ENCODE data around the gene ZNF512.
"Not testable (repeated sequence)": the region's sequence is repeated elsewhere in the genome, so short reads cannot be mapped to it uniquely, and the experiment has no call there.

Gene ZNF512, protein sequence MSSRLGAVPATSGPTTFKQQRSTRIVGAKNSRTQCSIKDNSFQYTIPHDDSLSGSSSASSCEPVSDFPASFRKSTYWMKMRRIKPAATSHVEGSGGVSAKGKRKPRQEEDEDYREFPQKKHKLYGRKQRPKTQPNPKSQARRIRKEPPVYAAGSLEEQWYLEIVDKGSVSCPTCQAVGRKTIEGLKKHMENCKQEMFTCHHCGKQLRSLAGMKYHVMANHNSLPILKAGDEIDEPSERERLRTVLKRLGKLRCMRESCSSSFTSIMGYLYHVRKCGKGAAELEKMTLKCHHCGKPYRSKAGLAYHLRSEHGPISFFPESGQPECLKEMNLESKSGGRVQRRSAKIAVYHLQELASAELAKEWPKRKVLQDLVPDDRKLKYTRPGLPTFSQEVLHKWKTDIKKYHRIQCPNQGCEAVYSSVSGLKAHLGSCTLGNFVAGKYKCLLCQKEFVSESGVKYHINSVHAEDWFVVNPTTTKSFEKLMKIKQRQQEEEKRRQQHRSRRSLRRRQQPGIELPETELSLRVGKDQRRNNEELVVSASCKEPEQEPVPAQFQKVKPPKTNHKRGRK

DNA sequence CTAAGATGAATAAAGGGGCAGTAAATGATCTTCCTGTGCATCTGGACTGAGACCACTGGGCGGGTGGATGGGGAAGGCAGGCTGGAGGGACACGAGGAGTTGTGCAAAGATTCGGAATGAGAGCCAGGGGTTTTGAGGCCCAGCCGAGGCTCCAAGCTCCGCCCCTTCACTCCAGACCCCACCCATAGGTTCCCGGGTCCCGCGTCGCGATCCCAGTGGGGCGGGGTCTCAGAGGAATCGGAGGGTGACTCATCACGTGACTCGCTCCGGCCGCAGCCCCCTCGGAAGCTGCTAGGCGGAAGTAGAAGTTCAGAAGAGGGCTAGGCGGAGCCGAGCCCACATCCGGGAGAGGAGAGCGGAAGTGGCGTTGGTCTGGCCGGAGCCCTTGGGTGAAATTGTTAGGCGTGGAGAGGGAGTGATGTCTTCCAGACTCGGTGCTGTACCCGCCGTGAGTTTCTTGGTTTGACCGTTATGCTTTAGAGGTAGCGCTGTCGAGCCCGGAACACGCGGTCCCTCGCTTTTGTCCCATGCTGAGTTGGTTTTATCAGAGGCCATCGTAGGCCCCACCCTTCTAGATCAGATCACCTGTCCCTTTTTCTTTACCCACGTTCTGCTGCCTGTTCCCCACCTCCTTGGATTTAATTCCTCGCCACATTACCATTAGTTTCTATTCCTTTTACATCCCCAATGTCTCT, at the start of gene ZNF512:
Gene ZNF512, plus strand, starts transcription at position 348 of the 695 bp plus-strand sequence. Its CDS starts 71 bp downstream, at position 419.
- H4K20me1 ChIP-seq (ENCODE audit: insufficient read depth) = no peaks in the 10 kb centered on the region; the same call in 1 of the 2 replicates
- H3K9ac ChIP-seq = peak within 1 kb of the TSS; percentile 51
- no peaks in the 10 kb centered on the region for H3K36me3 ChIP-seq (ENCODE audit: insufficient read depth)
- H2AFZ ChIP-seq (ENCODE audit: low read depth) = peak within 1 kb of the TSS; percentile 83
- H3K79me2 ChIP-seq (ENCODE audit: insufficient read depth, low read depth) = peaks cover 48% of the 10 kb centered on the region
- peak within 1 kb of the TSS; percentile 34 for H3K27ac ChIP-seq
- peak within 1 kb of the TSS; percentile 50 for H3K4me2 ChIP-seq
- H3K27me3 ChIP-seq (ENCODE audit: insufficient read depth, low read depth) = no peaks in the 10 kb centered on the region
- peaks cover 26% of the 10 kb centered on the region for H3K4me1 ChIP-seq (ENCODE audit: low read depth, poor library complexity, severe bottlenecking)
- TF ChIP-seq, protein P1, sequence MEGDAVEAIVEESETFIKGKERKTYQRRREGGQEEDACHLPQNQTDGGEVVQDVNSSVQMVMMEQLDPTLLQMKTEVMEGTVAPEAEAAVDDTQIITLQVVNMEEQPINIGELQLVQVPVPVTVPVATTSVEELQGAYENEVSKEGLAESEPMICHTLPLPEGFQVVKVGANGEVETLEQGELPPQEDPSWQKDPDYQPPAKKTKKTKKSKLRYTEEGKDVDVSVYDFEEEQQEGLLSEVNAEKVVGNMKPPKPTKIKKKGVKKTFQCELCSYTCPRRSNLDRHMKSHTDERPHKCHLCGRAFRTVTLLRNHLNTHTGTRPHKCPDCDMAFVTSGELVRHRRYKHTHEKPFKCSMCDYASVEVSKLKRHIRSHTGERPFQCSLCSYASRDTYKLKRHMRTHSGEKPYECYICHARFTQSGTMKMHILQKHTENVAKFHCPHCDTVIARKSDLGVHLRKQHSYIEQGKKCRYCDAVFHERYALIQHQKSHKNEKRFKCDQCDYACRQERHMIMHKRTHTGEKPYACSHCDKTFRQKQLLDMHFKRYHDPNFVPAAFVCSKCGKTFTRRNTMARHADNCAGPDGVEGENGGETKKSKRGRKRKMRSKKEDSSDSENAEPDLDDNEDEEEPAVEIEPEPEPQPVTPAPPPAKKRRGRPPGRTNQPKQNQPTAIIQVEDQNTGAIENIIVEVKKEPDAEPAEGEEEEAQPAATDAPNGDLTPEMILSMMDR (conservative IDR thresholded peaks at IDR 0.05; ENCODE audit: low read depth, low read length) = no peak
- H3K4me3 ChIP-seq (IDR thresholded peaks at IDR 0.05; ENCODE audit: insufficient read depth, low read depth, low read length) = peak within 1 kb of the TSS; percentile 95

DNA sequence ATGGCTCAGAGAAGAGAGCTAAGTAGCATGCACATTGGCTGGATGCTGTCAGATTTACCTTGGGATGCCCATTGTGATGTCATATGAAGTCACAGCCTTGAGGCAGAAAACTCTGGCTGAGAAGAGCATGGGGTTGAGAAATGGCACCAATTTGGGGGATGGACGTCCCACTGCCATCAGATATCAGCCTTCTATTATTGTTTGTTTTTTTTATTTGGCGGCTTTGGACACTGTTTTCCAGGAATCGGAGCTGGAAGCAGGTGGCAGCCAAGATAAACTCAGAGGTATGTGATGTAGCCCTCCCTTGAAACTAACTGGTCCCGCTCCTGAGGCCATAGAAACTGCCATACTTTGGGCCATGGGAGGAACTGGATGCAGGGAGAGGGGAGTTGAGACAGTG, 45.6 kb upstream of the ZNF512 start:
- H3K36me3 ChIP-seq (ENCODE audit: insufficient read depth) = no peaks in the 10 kb centered on the region
- H3K79me2 ChIP-seq (ENCODE audit: insufficient read depth, low read depth) = no peaks in the 10 kb centered on the region
- H3K4me2 ChIP-seq = no peak overlapping the region
- no peaks in the 10 kb centered on the region for H3K4me1 ChIP-seq (ENCODE audit: low read depth, poor library complexity, severe bottlenecking)
- H3K9ac ChIP-seq = no peak overlapping the region
- H4K20me1 ChIP-seq (ENCODE audit: insufficient read depth) = no peaks in the 10 kb centered on the region
- TF ChIP-seq, protein P1 (conservative IDR thresholded peaks at IDR 0.05; ENCODE audit: low read depth, low read length) = no peak
- no peaks in the 10 kb centered on the region for H3K27me3 ChIP-seq (ENCODE audit: insufficient read depth, low read depth)
- H3K27ac ChIP-seq = no peak overlapping the region
- no peak overlapping the region for H3K4me3 ChIP-seq (IDR thresholded peaks at IDR 0.05; ENCODE audit: insufficient read depth, low read depth, low read length)
- no peak overlapping the region for H2AFZ ChIP-seq (ENCODE audit: low read depth)

DNA sequence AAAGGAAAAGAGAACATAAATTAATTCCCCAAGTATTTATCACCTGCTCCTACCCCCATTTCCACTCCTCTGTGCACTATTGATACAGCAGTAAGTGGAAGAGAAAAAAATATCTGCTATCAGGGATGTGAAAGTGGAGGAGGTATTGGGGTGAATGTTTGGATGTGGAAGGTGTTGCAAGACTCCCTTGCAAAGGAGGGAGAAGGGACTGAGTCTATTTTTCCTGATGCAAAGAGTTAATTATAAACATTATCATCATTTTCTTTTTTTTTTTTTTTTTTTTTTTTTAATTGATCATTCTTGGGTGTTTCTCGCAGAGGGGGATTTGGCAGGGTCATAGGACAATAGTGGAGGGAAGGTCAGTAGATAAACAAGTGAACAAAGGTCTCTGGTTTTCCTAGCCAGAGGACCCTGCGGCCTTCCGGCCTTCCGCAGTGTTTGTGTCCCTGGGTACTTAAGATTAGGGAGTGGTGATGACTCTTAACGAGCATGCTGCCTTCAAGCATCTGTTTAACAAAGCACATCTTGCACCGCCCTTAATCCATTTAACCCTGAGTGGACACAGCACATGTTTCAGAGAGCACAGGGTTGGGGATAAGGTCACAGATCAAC, 43.9 kb upstream of the ZNF512 start:
- H3K9ac ChIP-seq; H2AFZ ChIP-seq (ENCODE audit: low read depth); H3K4me2 ChIP-seq; H4K20me1 ChIP-seq (ENCODE audit: insufficient read depth); H3K4me3 ChIP-seq (IDR thresholded peaks at IDR 0.05; ENCODE audit: insufficient read depth, low read depth, low read length); H3K4me1 ChIP-seq (ENCODE audit: low read depth, poor library complexity, severe bottlenecking); H3K27ac ChIP-seq; H3K79me2 ChIP-seq (ENCODE audit: insufficient read depth, low read depth); H3K27me3 ChIP-seq (ENCODE audit: insufficient read depth, low read depth); H3K36me3 ChIP-seq (ENCODE audit: insufficient read depth): not testable (repeated sequence)

DNA sequence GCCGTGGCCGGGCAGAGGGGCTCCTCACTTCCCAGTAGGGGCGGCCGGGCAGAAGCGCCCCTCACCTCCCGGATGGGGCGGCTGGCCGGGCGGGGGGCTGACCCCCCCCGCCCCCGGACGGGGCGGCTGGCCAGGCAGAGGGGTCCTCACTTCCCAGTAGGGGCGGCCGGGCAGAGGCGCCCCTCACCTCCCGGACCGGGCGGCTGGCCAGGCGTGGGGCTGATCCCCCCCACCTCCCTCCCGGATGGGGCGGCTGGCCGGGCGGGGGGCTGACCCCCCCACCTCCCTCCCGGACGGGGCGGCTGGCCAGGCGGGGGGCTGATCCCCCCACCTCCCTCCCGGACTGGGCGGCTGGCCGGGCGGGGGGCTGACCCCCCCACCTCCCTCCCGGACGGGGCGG, 43.2 kb upstream of the ZNF512 start:
- H3K4me1 ChIP-seq (ENCODE audit: low read depth, poor library complexity, severe bottlenecking); H3K4me2 ChIP-seq: not testable (repeated sequence)

DNA sequence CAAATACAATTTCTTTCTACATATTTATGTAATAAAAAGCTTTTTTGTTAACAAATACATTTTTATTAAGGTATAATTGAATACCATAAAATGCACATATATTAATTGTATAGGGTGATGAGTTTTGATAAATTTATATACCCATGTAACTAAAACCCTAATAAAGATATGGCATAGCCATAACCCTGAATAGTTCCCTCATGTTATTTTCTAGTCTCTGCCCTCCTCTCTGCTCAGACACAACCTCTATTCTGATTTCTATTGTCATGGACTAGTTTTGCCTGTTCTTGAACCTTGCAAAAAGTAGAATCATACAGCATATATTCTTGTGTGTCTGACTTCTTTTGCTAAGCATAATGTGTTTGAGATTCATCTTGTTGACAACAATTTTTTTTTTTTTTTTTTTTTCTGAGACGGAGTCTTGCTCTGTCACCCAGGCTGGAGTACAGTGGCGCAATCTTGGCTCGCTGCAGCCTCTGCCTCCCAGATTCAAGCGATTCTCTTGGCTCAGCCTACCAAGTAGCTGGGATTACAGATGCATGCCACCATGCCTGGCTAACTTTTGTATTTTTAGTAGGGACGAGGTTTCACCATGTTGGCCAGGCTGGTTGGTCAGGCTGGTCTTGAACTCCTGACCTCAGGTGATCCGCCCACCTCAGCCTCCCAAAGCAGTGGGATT, 38.6 kb upstream of the ZNF512 start:
- no peaks in the 10 kb centered on the region for H3K79me2 ChIP-seq (ENCODE audit: insufficient read depth, low read depth)
- no peaks in the 10 kb centered on the region for H4K20me1 ChIP-seq (ENCODE audit: insufficient read depth)
- TF ChIP-seq, protein P1 (conservative IDR thresholded peaks at IDR 0.05; ENCODE audit: low read depth, low read length) = no peak
- H3K9ac ChIP-seq = no peak overlapping the region
- no peak overlapping the region for H2AFZ ChIP-seq (ENCODE audit: low read depth)
- no peak overlapping the region for H3K27ac ChIP-seq
- H3K27me3 ChIP-seq (ENCODE audit: insufficient read depth, low read depth) = no peaks in the 10 kb centered on the region
- H3K4me1 ChIP-seq (ENCODE audit: low read depth, poor library complexity, severe bottlenecking) = no peaks in the 10 kb centered on the region
- no peaks in the 10 kb centered on the region for H3K36me3 ChIP-seq (ENCODE audit: insufficient read depth)
- no peak overlapping the region for H3K4me3 ChIP-seq (IDR thresholded peaks at IDR 0.05; ENCODE audit: insufficient read depth, low read depth, low read length)
- H3K4me2 ChIP-seq = no peak overlapping the region

More for the DNA sequence above, 43.2 kb upstream of the ZNF512 start:
- H2AFZ ChIP-seq (ENCODE audit: low read depth); H3K4me3 ChIP-seq (IDR thresholded peaks at IDR 0.05; ENCODE audit: insufficient read depth, low read depth, low read length); H3K79me2 ChIP-seq (ENCODE audit: insufficient read depth, low read depth); H3K27ac ChIP-seq; H4K20me1 ChIP-seq (ENCODE audit: insufficient read depth); H3K27me3 ChIP-seq (ENCODE audit: insufficient read depth, low read depth); H3K36me3 ChIP-seq (ENCODE audit: insufficient read depth); H3K9ac ChIP-seq: not testable (repeated sequence)
